Measurements from ENCODE around the gene CBLL2. TPM values are rescaled to one million over a fixed set of nuclear protein-coding genes. Genes with fewer than 3 reads are reported as not detected.

The CBLL2 gene, protein sequence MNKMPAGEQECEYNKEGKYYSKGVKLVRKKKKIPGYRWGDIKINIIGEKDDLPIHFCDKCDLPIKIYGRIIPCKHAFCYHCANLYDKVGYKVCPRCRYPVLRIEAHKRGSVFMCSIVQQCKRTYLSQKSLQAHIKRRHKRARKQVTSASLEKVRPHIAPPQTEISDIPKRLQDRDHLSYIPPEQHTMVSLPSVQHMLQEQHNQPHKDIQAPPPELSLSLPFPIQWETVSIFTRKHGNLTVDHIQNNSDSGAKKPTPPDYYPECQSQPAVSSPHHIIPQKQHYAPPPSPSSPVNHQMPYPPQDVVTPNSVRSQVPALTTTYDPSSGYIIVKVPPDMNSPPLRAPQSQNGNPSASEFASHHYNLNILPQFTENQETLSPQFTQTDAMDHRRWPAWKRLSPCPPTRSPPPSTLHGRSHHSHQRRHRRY
- not detected for total RNA-seq
- long read RNA-seq = 0 reads

DNA sequence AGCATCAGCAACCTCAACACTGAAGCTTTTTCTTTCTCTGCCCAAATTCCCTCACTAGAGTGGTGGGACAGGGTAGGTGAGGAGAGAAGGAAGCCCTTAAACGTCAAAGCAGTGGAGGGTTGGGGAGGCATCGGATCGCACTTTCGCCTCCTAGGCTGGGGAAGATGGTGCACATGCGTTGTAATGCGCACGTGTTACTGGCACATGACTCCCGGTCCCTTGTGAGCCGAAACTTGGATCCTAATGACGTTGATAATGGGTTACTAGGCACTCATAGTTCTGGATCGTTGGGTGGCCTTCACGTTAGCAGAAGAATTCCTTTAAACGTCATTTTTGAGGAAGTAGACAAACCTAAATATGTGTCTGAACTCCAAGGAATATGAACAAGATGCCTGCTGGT, at the start of gene CBLL2:
CBLL2 (plus strand) TSS at position 301 of the 400 bp plus-strand sequence; CDS start at position 380, 79 bp downstream.
- H3K27ac ChIP-seq = no peak within 1 kb of the TSS
- DNase-seq = no peak
- no peaks in the 10 kb centered on the region for H3K36me3 ChIP-seq
- intact Hi-C loops (cut with DNase I) = no loop called here
- no peak within 1 kb of the TSS for H3K4me3 ChIP-seq
- H3K9me3 ChIP-seq = no peaks in the 10 kb centered on the region
- H3K27me3 ChIP-seq = no peaks in the 10 kb centered on the region
- TF ChIP-seq, protein P1, sequence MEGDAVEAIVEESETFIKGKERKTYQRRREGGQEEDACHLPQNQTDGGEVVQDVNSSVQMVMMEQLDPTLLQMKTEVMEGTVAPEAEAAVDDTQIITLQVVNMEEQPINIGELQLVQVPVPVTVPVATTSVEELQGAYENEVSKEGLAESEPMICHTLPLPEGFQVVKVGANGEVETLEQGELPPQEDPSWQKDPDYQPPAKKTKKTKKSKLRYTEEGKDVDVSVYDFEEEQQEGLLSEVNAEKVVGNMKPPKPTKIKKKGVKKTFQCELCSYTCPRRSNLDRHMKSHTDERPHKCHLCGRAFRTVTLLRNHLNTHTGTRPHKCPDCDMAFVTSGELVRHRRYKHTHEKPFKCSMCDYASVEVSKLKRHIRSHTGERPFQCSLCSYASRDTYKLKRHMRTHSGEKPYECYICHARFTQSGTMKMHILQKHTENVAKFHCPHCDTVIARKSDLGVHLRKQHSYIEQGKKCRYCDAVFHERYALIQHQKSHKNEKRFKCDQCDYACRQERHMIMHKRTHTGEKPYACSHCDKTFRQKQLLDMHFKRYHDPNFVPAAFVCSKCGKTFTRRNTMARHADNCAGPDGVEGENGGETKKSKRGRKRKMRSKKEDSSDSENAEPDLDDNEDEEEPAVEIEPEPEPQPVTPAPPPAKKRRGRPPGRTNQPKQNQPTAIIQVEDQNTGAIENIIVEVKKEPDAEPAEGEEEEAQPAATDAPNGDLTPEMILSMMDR (IDR thresholded peaks at IDR 0.05) = no peak
- H3K4me1 ChIP-seq = no peaks in the 10 kb centered on the region
- ATAC-seq = no peak

DNA sequence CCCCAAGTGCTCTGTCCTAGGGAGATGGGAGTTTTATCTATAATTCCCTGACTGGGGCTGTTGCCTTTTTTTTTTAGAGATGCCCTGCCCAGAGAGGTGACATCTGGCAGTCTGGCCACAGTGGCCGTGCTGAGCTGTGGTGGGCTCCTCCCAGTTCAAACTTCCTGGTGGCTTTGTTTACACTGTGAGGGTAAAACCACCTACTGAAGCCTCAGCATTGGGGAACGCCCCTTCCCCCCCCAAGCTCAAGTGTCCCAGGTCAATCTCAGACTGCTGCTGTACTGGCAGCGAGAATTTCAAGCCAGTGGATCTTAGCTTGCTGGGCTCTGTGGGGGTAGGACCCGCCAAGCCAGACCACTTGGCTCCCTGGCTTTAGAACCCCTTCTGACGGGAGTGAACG, 38.3 kb upstream of the CBLL2 start:
- Histone ChIP-seq H3K27ac (no peak overlapping the region), H3K4me1 (no peaks in the 10 kb centered on the region), H3K36me3 (no peaks in the 10 kb centered on the region), H3K9me3 (no peaks in the 10 kb centered on the region), H3K4me3 (no peak overlapping the region), H3K27me3 (no peaks in the 10 kb centered on the region)
- intact Hi-C loops (cut with DNase I) = no loop called here
- ATAC-seq (no peak), DNase-seq (no peak)
- TF ChIP-seq, protein P1 (IDR thresholded peaks at IDR 0.05) = no peak

DNA sequence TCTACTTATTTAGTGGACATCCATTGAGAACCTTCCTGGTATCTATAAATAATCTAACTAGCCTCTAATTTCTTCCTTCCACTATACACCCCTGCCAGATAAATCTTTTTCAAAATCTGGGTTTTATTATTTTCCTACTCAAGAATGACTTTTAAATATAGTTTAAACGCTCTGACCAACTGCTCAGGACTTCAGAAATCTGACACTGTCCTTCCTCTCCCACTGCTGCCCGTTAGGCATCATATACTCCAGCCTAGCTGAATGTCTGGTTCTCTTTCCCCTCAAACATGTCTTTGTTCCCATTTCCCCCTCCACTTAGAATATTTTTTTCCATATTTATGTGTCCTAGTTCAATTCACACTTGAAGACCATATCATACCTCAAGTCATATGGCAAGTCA, 35.2 kb upstream of the CBLL2 start:
- no peaks in the 10 kb centered on the region for H3K36me3 ChIP-seq
- H3K4me3 ChIP-seq = no peak overlapping the region
- DNase-seq (no peak), ATAC-seq (no peak)
- intact Hi-C loops (cut with DNase I) = no loop called here
- TF ChIP-seq, protein P1 (IDR thresholded peaks at IDR 0.05) = no peak
- no peaks in the 10 kb centered on the region for H3K9me3 ChIP-seq
- no peaks in the 10 kb centered on the region for H3K4me1 ChIP-seq
- no peak overlapping the region for H3K27ac ChIP-seq
- no peaks in the 10 kb centered on the region for H3K27me3 ChIP-seq

DNA sequence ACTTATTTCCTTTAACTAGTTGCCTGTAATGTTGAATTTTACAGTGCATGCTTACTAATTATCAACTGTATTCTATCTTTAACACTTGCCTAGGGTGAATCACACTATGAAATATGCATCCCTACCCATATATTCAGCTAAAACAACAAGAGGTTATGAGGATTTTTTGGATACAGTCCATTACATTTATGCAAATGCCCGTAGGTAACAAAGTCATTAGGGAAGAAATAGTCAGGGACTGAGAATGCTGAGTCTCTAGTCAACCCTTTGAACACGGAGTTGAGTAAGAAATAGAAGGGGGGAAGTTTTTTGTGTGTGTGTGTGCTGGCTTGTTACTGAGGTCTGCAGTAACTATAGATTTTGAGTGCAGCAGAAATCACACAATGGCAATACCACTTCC, 26.1 kb upstream of the CBLL2 start:
- Histone ChIP-seq H3K4me1 (no peaks in the 10 kb centered on the region), H3K4me3 (no peak overlapping the region), H3K36me3 (no peaks in the 10 kb centered on the region), H3K9me3 (no peaks in the 10 kb centered on the region), H3K27ac (no peak overlapping the region), H3K27me3 (no peaks in the 10 kb centered on the region)
- DNase-seq (no peak), ATAC-seq (no peak)
- TF ChIP-seq, protein P1 (IDR thresholded peaks at IDR 0.05) = no peak
- intact Hi-C loops (cut with DNase I) = no loop called here

DNA sequence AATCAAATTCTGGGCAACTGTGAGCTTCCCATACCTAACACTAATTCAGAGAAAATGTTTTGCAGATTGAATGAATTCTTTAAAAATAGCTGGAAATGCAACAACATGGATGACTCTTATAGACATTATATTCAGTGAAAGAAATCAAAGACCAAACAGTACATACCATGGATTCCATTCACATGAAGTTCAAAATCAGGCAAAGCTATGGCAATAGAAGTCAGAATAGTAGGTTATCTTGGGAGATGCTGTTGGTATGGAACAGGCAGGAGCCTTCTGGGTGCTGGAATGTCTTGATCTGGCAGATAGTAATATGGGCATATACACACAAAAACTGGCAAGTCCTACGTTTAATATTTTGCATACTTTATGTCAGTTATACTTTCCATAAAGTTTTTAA, 25.5 kb upstream of the CBLL2 start:
- intact Hi-C loops (cut with DNase I) = no loop called here
- Histone ChIP-seq H3K9me3 (no peaks in the 10 kb centered on the region), H3K27ac (no peak overlapping the region), H3K4me1 (no peaks in the 10 kb centered on the region), H3K36me3 (no peaks in the 10 kb centered on the region), H3K4me3 (no peak overlapping the region), H3K27me3 (no peaks in the 10 kb centered on the region)
- DNase-seq (no peak), ATAC-seq (no peak)
- TF ChIP-seq, protein P1 (IDR thresholded peaks at IDR 0.05) = no peak

All from upper lobe of right lung (tissue), 1 donor.